Calu3 (cell line): ENCODE data around the gene CHPF. TPM values are rescaled to one million over a fixed set of nuclear protein-coding genes. Genes with fewer than 3 reads are reported as not detected.

ENCODE experiments used
- BruUV-seq: library from RNA; stranded (reverse); fragments of 400-500 nt; replicated peaks from 2 replicates; lab custom pipeline; 2021; lab: Mats Ljungman, UMichigan
- CTCF ChIA-PET: fragments of 300-600 bp; sonication (Branson Sonifier 250); formaldehyde crosslinking; loops from one replicate; lab custom pipeline; 2022; ENCODE audit warnings: antibody characterized with exemption; lab: Charles Lee
- DNase-seq: peaks from one replicate; pipeline ENCODE4 v3.0.0; 2022
- H3K27ac Mint-ChIP-seq: one replicate; pipeline ENCODE4 v1.8.0; 2022; ENCODE audit warnings: mixed read lengths; ENCODE audit not compliant: unreplicated experiment
- H3K27me3 Mint-ChIP-seq: one replicate; pipeline ENCODE4 v1.8.0; 2022; ENCODE audit warnings: mixed read lengths; ENCODE audit not compliant: unreplicated experiment
- H3K36me3 Mint-ChIP-seq: one replicate; pipeline ENCODE4 v1.8.0; 2022; ENCODE audit warnings: mild to moderate bottlenecking, moderate library complexity, mixed read lengths; ENCODE audit not compliant: insufficient read depth, unreplicated experiment
- H3K4me1 Mint-ChIP-seq: one replicate; pipeline ENCODE4 v1.8.0; 2022; ENCODE audit warnings: mild to moderate bottlenecking, low read depth, mixed read lengths; ENCODE audit not compliant: unreplicated experiment
- H3K4me3 Mint-ChIP-seq: one replicate; pipeline ENCODE4 v1.8.0; 2022; ENCODE audit warnings: mild to moderate bottlenecking, low read depth, moderate library complexity, mixed read lengths; ENCODE audit not compliant: unreplicated experiment
- H3K9me3 Mint-ChIP-seq: one replicate; pipeline ENCODE4 v1.8.0; 2022; ENCODE audit warnings: low read depth, mixed read lengths; ENCODE audit not compliant: unreplicated experiment
- CTCF ChIP-seq: fragments of 200-600 bp; IDR thresholded peaks from one replicate; pipeline ENCODE4 v1.8.0; 2022; ENCODE audit warnings: antibody characterized with exemption; ENCODE audit not compliant: unreplicated experiment
- intact Hi-C: fragments of 100-400 bp; cut with micrococcal nuclease; formaldehyde crosslinking; loops from one replicate; pipeline ENCODE4 v1.10.0; 2022; ENCODE audit not compliant: unreplicated experiment
- total RNA-seq: library from RNA; stranded (reverse); gene quantifications from 2 replicates; pipeline ENCODE4 v1.2.3, GENCODE V29; 2022

CHPF gene
- total RNA-seq, 1 experiment from 2014 or later, result 141 TPM

DNA sequence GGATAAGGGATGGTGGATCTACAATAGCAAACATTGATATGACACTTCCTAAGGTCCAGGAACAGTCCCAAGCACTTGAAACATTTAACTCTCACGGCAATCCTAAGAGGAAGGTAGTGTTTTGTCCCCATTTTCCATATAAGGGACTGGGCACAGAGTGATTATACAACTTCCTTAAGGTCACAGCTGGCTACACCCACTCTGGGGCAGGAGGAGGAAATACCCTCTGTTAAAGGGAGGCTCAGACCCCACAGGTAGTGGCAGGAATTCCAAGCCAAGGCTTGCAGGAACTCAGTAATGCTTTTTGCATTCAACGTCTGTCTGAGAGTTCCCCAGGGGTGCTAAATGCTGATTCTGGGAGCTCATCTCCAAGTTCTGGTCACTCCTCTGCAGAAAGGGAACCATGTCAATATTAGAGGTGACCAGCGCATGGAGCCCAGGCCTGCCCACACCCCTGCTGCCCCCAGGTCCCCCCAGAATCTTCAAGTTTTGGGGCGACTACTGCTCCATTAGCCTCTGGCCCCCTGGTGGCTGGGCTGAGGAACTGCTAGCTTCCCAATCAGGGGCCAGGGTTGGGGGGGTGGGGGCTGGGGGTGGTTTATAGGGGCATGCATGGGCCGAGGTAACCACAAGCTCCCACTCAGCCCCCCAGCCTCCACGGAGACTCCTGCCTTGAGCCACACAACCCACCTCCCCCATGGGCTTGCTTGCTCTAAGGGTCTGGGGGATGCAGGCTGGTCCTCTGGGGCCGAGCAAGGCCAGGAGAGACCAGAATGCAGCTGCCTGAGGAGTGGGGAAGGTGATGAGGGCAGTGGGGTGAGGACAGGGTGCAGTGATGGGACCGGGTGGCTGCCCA lies 16.7 kb upstream of the CHPF start:
- peaks cover 14% of the 10 kb centered on the region for H3K36me3 Mint-ChIP-seq
- H3K27ac Mint-ChIP-seq, result no peak overlapping the region
- intact Hi-C loops, result no loop called here
- H3K9me3 Mint-ChIP-seq, result no peaks in the 10 kb centered on the region
- DNase-seq, result peak; percentile 30
- TF ChIP-seq CTCF, result peak; percentile 96
- CTCF ChIA-PET, result interaction anchor here (0.6 to 1.7 kb wide), 9 partner anchors 9 to 129 kb away, joined by 3 to 8 read pairs (median 4); partner anchors contain the start of genes CHPF, OBSL1 and TMEM198
- H3K4me1 Mint-ChIP-seq, result no peaks in the 10 kb centered on the region
- no TSS peak for BruUV-seq
- H3K27me3 Mint-ChIP-seq, result no peaks in the 10 kb centered on the region
- H3K4me3 Mint-ChIP-seq, result no peak overlapping the region

DNA sequence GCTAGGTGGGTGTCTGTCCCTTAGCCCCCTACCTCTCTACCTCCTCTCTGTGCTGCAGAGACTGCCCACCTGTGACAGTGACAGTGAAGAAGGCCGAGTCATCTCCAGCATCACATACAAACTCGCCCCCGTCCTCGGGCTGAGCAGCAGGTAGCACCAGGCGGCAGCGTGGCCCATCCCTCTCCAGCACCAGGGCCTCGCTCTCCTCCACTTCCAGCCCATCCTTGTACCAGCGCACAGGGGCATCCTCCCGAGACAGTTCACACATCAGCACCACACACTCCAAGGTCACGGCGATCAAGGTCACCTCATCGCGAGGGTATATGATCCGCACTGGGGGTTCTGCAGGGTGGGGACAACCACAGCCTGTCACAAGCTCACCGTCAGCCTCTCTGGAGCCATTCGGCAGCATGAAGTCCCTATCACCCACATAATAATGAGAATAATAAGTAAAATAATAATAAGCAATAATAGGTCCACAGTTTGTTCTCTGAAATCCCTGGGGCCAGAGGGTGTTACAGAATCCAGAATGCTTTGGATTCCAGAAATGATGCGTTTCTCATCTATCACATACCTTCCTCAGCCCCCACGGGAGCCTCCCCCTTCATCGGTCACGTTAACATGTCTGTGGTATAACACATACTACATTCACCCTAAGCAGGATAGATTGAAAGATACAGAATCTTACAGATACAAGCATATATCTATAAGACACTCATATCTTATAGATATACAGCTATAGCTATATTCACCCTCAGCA lies 15.7 kb upstream of the CHPF start:
- Mint-ChIP-seq H3K9me3 (no peaks in the 10 kb centered on the region), H3K4me1 (no peaks in the 10 kb centered on the region), H3K27ac (no peak overlapping the region), H3K4me3 (no peak overlapping the region), H3K27me3 (no peaks in the 10 kb centered on the region), H3K36me3 (peaks cover 13% of the 10 kb centered on the region)
- no peak for DNase-seq
- no TSS peak for BruUV-seq
- TF ChIP-seq CTCF, result no peak
- CTCF ChIA-PET, result interaction anchor here (0.6 to 1.6 kb wide), 5 partner anchors 12 to 112 kb away, joined by 3 to 8 read pairs (median 4); partner anchors contain the start of genes CHPF, OBSL1 and TMEM198
- intact Hi-C loops, result no loop called here

DNA sequence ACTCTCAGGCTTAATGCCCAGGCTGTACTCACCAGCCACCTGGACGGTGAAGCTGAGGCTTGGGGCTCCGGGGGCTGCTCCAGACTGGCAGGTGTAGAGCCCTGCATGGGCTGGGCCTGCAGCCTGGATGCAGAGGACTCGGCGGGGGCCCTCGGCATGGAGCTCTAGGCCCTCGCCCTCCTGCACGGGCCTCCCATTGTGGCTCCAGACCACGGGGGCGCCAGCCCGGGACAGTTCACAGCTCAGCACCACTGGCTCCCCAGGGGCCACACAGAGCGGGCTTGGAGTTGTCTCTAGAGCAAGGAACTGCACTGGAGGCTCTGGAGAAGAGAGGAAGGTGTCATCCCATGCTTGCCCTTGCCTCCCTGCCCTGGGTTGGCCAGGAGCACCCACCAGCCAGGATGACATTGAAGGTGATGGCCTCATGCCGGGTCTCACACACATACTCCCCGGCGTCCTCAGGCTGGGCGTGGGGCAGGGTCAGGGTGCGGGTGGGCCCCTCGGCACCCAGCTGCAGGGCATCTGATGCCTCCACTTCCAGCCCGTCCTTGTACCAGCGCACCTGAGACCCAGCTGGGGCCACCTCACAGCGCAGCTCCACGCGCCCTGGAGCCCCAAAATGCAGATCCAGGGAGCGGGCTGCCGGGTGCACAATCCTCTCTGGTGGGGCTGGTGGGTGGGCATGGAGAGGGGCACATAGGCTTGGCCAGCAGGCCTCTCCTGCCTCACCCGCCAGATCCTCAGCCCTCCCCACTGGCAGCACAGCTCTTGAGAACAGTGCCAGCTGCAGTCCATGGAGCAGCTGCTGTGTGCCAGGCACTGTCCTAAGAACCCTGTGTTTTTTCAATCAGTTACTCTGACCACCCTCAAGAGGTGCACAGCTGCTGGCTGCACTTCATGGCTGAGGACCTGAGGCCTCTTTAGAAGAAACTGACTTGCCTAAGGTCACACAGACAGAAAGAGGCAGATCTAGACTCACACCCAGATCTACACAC lies 14.5 kb upstream of the CHPF start:
- no peaks in the 10 kb centered on the region for H3K4me1 Mint-ChIP-seq
- no peaks in the 10 kb centered on the region for H3K27me3 Mint-ChIP-seq
- H3K9me3 Mint-ChIP-seq, result no peaks in the 10 kb centered on the region
- TF ChIP-seq CTCF, result no peak
- H3K27ac Mint-ChIP-seq, result no peak overlapping the region
- no TSS peak for BruUV-seq
- H3K36me3 Mint-ChIP-seq, result peaks cover 12% of the 10 kb centered on the region
- CTCF ChIA-PET, result no interaction called here
- intact Hi-C loops, result no loop called here
- no peak for DNase-seq
- H3K4me3 Mint-ChIP-seq, result no peak overlapping the region

GRCh38 chr2:219557320-219557719 lies 13.7 kb upstream of the CHPF start:
- Mint-ChIP-seq H3K27me3 (no peaks in the 10 kb centered on the region), H3K9me3 (no peaks in the 10 kb centered on the region), H3K27ac (no peak overlapping the region), H3K4me3 (no peak overlapping the region), H3K36me3 (peaks cover 16% of the 10 kb centered on the region), H3K4me1 (no peaks in the 10 kb centered on the region)
- intact Hi-C loops, result no loop called here
- no peak for TF ChIP-seq CTCF
- CTCF ChIA-PET, result no interaction called here
- DNase-seq, result no peak
- BruUV-seq, result no TSS peak
